PC-9 (cell line): ENCODE measurements around the gene UTP14C.

Experiments
- EZH2 ChIP-seq: fragments of 200-600 bp; sonication (generic); IDR thresholded peaks from 2 replicates; pipeline ENCODE4 v1.8.0; 2017; ENCODE audit warnings: antibody characterized with exemption, low read depth
- TF ChIP-seq, protein P1 (sequence below): fragments of 200-600 bp; sonication (generic); conservative IDR thresholded peaks from 2 replicates; pipeline ENCODE4 v1.6.1; 2017; ENCODE audit warnings: mixed run types, antibody characterized with exemption, mild to moderate bottlenecking, moderate library complexity

DNA sequence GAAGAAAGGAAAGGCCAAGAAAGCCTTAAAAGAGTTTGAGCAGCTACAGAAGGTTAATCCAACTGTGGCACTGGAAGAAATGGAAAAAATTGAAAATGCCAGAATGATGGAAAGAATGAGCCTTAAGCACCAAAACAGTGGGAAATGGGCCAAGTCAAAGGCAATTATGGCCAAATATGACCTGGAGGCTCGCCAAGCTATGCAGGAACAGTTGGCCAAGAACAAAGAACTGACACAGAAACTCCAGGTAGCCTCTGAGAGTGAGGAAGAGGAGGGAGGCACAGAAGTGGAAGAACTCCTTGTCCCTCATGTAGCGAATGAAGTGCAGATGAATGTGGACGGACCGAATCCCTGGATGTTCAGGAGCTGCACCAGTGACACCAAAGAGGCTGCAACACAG, 5.1 kb downstream of the UTP14C start:
- TF ChIP-seq, protein P1, sequence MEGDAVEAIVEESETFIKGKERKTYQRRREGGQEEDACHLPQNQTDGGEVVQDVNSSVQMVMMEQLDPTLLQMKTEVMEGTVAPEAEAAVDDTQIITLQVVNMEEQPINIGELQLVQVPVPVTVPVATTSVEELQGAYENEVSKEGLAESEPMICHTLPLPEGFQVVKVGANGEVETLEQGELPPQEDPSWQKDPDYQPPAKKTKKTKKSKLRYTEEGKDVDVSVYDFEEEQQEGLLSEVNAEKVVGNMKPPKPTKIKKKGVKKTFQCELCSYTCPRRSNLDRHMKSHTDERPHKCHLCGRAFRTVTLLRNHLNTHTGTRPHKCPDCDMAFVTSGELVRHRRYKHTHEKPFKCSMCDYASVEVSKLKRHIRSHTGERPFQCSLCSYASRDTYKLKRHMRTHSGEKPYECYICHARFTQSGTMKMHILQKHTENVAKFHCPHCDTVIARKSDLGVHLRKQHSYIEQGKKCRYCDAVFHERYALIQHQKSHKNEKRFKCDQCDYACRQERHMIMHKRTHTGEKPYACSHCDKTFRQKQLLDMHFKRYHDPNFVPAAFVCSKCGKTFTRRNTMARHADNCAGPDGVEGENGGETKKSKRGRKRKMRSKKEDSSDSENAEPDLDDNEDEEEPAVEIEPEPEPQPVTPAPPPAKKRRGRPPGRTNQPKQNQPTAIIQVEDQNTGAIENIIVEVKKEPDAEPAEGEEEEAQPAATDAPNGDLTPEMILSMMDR, result no peak
- TF ChIP-seq EZH2, result no peak
